H54 (cell line): ENCODE measurements around the gene CAPN5.
"Not testable (repeated sequence)": the region's sequence is repeated elsewhere in the genome, so short reads cannot be mapped to it uniquely, and the experiment has no call there.

Experiments used
- DNase-seq: peaks from one replicate; pipeline ENCODE4 v3.0.0; 2011; ENCODE audit warnings: low spot score, mixed read lengths; ENCODE audit not compliant: insufficient read length
- FAIRE-seq: peaks from 3 replicates; lab custom pipeline; 2011; peaks lifted over from hg19 to GRCh38; lab: Jason Lieb, UNC
- POLR2A ChIP-seq: IDR thresholded peaks from 2 replicates; pipeline ENCODE4 v1.6.1; 2011; ENCODE audit warnings: low read depth, mild to moderate bottlenecking, low read length

Gene CAPN5

GRCh38 chr11:77052518-77052917 is 14.3 kb upstream of the CAPN5 start:
- FAIRE-seq = no peak
- no peak for DNase-seq
- TF ChIP-seq POLR2A = no peak

GRCh38 chr11:77053217-77054015 is 13.4 kb upstream of the CAPN5 start:
- no peak for TF ChIP-seq POLR2A
- FAIRE-seq (no peak), DNase-seq (no peak)

- DNase-seq (no peak), FAIRE-seq (no peak)
- TF ChIP-seq POLR2A = no peak
Observed at GRCh38 chr11:77054084-77054483, 12.7 kb upstream of the CAPN5 start.

- FAIRE-seq (no peak), DNase-seq (no peak)
- TF ChIP-seq POLR2A = no peak
Observed at GRCh38 chr11:77055101-77055561, 11.6 kb upstream of the CAPN5 start.

GRCh38 chr11:77055913-77056312 is 10.9 kb upstream of the CAPN5 start:
- TF ChIP-seq POLR2A = no peak
- no peak for FAIRE-seq

GRCh38 chr11:77056814-77057402 is 9.9 kb upstream of the CAPN5 start:
- TF ChIP-seq POLR2A = no peak
- DNase-seq (no peak), FAIRE-seq (no peak)

More at GRCh38 chr11:77055913-77056312, 10.9 kb upstream of the CAPN5 start:
- no peak for DNase-seq

GRCh38 chr11:77057938-77058474 is 8.8 kb upstream of the CAPN5 start:
- FAIRE-seq = no peak
- no peak for TF ChIP-seq POLR2A
- no peak for DNase-seq

- DNase-seq = no peak
- FAIRE-seq = no peak
Observed at GRCh38 chr11:77058900-77059299, 7.9 kb upstream of the CAPN5 start.

GRCh38 chr11:77059806-77060205 is 7.0 kb upstream of the CAPN5 start:
- no peak for DNase-seq
- no peak for TF ChIP-seq POLR2A
- no peak for FAIRE-seq

More at GRCh38 chr11:77058900-77059299, 7.9 kb upstream of the CAPN5 start:
- no peak for TF ChIP-seq POLR2A

- no peak for DNase-seq
- no peak for FAIRE-seq
- TF ChIP-seq POLR2A = no peak
Observed at GRCh38 chr11:77060234-77060633, 6.5 kb upstream of the CAPN5 start.

GRCh38 chr11:77061258-77061657 is 5.5 kb upstream of the CAPN5 start:
- not testable (repeated sequence) for FAIRE-seq, DNase-seq

- FAIRE-seq (no peak), DNase-seq (no peak)
- no peak for TF ChIP-seq POLR2A
Observed at GRCh38 chr11:77062924-77063323, 3.8 kb upstream of the CAPN5 start.

GRCh38 chr11:77063407-77063806 is 3.4 kb upstream of the CAPN5 start:
- TF ChIP-seq POLR2A = no peak
- FAIRE-seq (no peak), DNase-seq (no peak)

- TF ChIP-seq POLR2A = no peak
- FAIRE-seq (no peak), DNase-seq (no peak)
Observed at GRCh38 chr11:77063861-77064260, 2.9 kb upstream of the CAPN5 start.
